Neural cell (in vitro differentiated cells): ENCODE results near the gene SIGLEC15. TPM values are rescaled to one million over a fixed set of nuclear protein-coding genes. Genes with fewer than 3 reads are reported as not detected.

Experiments used
- H2AFZ ChIP-seq: fragments of 200-600, 300-800 bp; sonication (generic), shearing (Covaris generic); 2 replicates; pipeline ENCODE4 v1.6.0; 2014; ENCODE audit warnings: low read depth, mild to moderate bottlenecking, antibody characterized with exemption, low read length, moderate library complexity
- H3F3A ChIP-seq: fragments of 200-600 bp; shearing (Covaris generic); 2 replicates; pipeline ENCODE4 v1.6.1; 2016; ENCODE audit warnings: mild to moderate bottlenecking, moderate library complexity, mixed read lengths, antibody characterized with exemption, low read length; ENCODE audit not compliant: insufficient read depth, poor library complexity, severe bottlenecking
- H3K27ac ChIP-seq: fragments of 200-600, 300-800 bp; sonication (generic), shearing (Covaris generic); 2 replicates; pipeline ENCODE4 v1.5.1; 2014; ENCODE audit warnings: mild to moderate bottlenecking, low read length, moderate library complexity
- H3K27me3 ChIP-seq: fragments of 300-800, 200-600 bp; sonication (generic), shearing (Covaris generic); 2 replicates; pipeline ENCODE4 v1.6.0; 2014; ENCODE audit warnings: mild to moderate bottlenecking, low read depth, low read length, moderate library complexity; ENCODE audit not compliant: insufficient read depth
- H3K36me3 ChIP-seq: fragments of 300-800, 200-600 bp; sonication (generic), shearing (Covaris generic); 2 replicates; pipeline ENCODE4 v1.5.1; 2014; ENCODE audit warnings: mild to moderate bottlenecking, antibody characterized with exemption, low read length, moderate library complexity; ENCODE audit not compliant: insufficient read depth
- H3K4me2 ChIP-seq: fragments of 300-800, 200-600 bp; sonication (generic), shearing (Covaris generic); 2 replicates; pipeline ENCODE4 v1.6.0; 2014; ENCODE audit warnings: mild to moderate bottlenecking, low read length
- H3K4me3 ChIP-seq: fragments of 300-800, 200-600 bp; sonication (generic), shearing (Covaris generic); 2 replicates; pipeline ENCODE4 v1.5.1; 2014; ENCODE audit warnings: mild to moderate bottlenecking, low read length, moderate library complexity
- H3K79me2 ChIP-seq: fragments of 200-600 bp; shearing (Covaris generic); replicated peaks from 2 replicates; pipeline ENCODE4 v1.6.0; 2014; ENCODE audit warnings: mild to moderate bottlenecking, low read length, moderate library complexity; ENCODE audit not compliant: insufficient read depth
- H3K9ac ChIP-seq: fragments of 300-800, 200-600 bp; sonication (generic), shearing (Covaris generic); 2 replicates; pipeline ENCODE4 v1.6.1; 2016; ENCODE audit warnings: mild to moderate bottlenecking, low read length, mixed read lengths
- H3K9me2 ChIP-seq: fragments of 200-600 bp; shearing (Covaris generic); 2 replicates; pipeline ENCODE4 v1.6.1; 2016; ENCODE audit warnings: mild to moderate bottlenecking, low read length, mixed read lengths; ENCODE audit not compliant: insufficient read depth
- H3K9me3 ChIP-seq: fragments of 200-600, 300-800 bp; sonication (generic), shearing (Covaris generic); 2 replicates; pipeline ENCODE4 v1.6.1; 2016; ENCODE audit warnings: mild to moderate bottlenecking, mixed run types, low read length, moderate library complexity, mixed read lengths
- H4K20me1 ChIP-seq: fragments of 200-600 bp; shearing (Covaris generic); 2 replicates; pipeline ENCODE4 v1.6.1; 2016; ENCODE audit warnings: mild to moderate bottlenecking, mixed run types; ENCODE audit not compliant: insufficient read depth
- CTCF ChIP-seq: fragments of 450-650 bp; IDR thresholded peaks from 2 replicates; pipeline ENCODE4 v1.5.1; 2014; ENCODE audit warnings: antibody characterized with exemption, mild to moderate bottlenecking, moderate library complexity; ENCODE audit not compliant: poor library complexity, severe bottlenecking
- EP300 ChIP-seq: fragments of 450-650 bp; conservative IDR thresholded peaks from 2 replicates; pipeline ENCODE4 v1.6.1; 2014; ENCODE audit warnings: antibody characterized with exemption, mild to moderate bottlenecking, moderate library complexity; ENCODE audit not compliant: poor library complexity, severe bottlenecking
- EZH2 ChIP-seq: fragments of 200-600, 300-800 bp; shearing (Covaris generic), sonication (generic); IDR thresholded peaks from 2 replicates; pipeline ENCODE4 v1.6.1; 2014; ENCODE audit warnings: antibody characterized with exemption, low read length, borderline replicate concordance, mild to moderate bottlenecking; ENCODE audit not compliant: insufficient read depth, poor library complexity, severe bottlenecking
- MXI1 ChIP-seq: fragments of 450-650 bp; conservative IDR thresholded peaks from 2 replicates; pipeline ENCODE4 v1.6.1; 2014; ENCODE audit warnings: antibody characterized with exemption, mild to moderate bottlenecking; ENCODE audit not compliant: poor library complexity, severe bottlenecking
- POLR2AphosphoS5 ChIP-seq: IDR thresholded peaks from 2 replicates; pipeline ENCODE4 v1.6.1; 2012
- RAD21 ChIP-seq: fragments of 450-650 bp; conservative IDR thresholded peaks from 2 replicates; pipeline ENCODE4 v1.6.1; 2014; ENCODE audit warnings: antibody characterized with exemption, mild to moderate bottlenecking, moderate library complexity
- SMC3 ChIP-seq: fragments of 450-650 bp; conservative IDR thresholded peaks from 2 replicates; pipeline ENCODE4 v1.6.1; 2014; ENCODE audit warnings: antibody characterized with exemption, mild to moderate bottlenecking, moderate library complexity; ENCODE audit not compliant: poor library complexity
- TAF1 ChIP-seq: IDR thresholded peaks from 2 replicates; pipeline ENCODE4 v1.6.1; 2012; ENCODE audit warnings: low read depth
- polyA plus RNA-seq: library from polyadenylated mRNA; depleted of rRNA; stranded (reverse); fragments of >200 nt; gene quantifications from 2 replicates; pipeline ENCODE4 v1.2.3, GENCODE V29; 2014
- TF ChIP-seq, protein P1 (sequence below): IDR thresholded peaks from 2 replicates; pipeline ENCODE4 v1.6.1; 2012; ENCODE audit warnings: borderline replicate concordance

SIGLEC15 gene
- polyA plus RNA-seq, 1 donor from 2014 or later = not detected

DNA sequence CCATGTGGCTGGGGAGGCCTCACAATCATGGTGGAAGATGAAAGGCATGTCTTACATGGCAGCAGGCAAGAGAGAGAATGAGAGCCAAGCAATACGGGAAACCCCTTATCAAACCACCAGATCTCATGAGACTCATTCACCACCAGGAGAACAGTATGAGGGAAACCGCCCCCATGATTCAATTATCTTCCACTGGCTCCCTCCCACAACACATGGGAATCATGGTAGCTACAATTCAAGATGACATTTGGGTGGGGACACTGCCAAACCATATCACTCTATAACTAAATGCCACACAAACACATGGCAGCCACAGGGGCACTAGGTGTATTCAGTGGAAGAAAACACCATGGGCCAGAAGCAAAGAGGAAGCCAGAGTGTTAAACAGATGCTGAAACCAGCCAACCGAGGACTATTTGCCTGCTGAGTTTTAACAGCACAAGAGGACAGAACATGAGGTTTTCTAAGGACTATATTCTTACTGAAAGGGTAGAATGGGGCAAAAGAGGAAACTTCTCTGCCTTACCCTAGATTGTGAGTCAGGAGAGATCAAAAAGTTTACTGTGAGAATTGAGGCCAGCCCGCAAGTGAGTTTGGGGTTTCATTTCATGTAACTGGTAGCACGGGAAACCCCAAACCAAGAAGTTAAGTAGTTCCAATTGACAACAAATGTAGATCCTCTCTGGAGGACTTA lies 49.2 kb downstream of the SIGLEC15 start:
- no peak overlapping the region for H2AFZ ChIP-seq
- H3K27ac ChIP-seq = no peak overlapping the region
- H3K4me3 ChIP-seq = no peak overlapping the region
- TF ChIP-seq CTCF (no peak), EP300 (no peak), MXI1 (no peak), SMC3 (no peak), POLR2AphosphoS5 (no peak), RAD21 (no peak), TAF1 (no peak), EZH2 (no peak)
- TF ChIP-seq, protein P1, sequence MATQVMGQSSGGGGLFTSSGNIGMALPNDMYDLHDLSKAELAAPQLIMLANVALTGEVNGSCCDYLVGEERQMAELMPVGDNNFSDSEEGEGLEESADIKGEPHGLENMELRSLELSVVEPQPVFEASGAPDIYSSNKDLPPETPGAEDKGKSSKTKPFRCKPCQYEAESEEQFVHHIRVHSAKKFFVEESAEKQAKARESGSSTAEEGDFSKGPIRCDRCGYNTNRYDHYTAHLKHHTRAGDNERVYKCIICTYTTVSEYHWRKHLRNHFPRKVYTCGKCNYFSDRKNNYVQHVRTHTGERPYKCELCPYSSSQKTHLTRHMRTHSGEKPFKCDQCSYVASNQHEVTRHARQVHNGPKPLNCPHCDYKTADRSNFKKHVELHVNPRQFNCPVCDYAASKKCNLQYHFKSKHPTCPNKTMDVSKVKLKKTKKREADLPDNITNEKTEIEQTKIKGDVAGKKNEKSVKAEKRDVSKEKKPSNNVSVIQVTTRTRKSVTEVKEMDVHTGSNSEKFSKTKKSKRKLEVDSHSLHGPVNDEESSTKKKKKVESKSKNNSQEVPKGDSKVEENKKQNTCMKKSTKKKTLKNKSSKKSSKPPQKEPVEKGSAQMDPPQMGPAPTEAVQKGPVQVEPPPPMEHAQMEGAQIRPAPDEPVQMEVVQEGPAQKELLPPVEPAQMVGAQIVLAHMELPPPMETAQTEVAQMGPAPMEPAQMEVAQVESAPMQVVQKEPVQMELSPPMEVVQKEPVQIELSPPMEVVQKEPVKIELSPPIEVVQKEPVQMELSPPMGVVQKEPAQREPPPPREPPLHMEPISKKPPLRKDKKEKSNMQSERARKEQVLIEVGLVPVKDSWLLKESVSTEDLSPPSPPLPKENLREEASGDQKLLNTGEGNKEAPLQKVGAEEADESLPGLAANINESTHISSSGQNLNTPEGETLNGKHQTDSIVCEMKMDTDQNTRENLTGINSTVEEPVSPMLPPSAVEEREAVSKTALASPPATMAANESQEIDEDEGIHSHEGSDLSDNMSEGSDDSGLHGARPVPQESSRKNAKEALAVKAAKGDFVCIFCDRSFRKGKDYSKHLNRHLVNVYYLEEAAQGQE = no peak
- no peaks in the 10 kb centered on the region for H3K27me3 ChIP-seq
- no peak overlapping the region for H3K4me2 ChIP-seq
- H3K9ac ChIP-seq = no peak overlapping the region
- peaks cover 7% of the 10 kb centered on the region for H3K9me3 ChIP-seq
- H3K36me3 ChIP-seq = peaks cover 20% of the 10 kb centered on the region
- H3F3A ChIP-seq = no peaks in the 10 kb centered on the region
- H4K20me1 ChIP-seq = no peaks in the 10 kb centered on the region
- no peaks in the 10 kb centered on the region for H3K79me2 ChIP-seq
- H3K9me2 ChIP-seq = no peaks in the 10 kb centered on the region

DNA sequence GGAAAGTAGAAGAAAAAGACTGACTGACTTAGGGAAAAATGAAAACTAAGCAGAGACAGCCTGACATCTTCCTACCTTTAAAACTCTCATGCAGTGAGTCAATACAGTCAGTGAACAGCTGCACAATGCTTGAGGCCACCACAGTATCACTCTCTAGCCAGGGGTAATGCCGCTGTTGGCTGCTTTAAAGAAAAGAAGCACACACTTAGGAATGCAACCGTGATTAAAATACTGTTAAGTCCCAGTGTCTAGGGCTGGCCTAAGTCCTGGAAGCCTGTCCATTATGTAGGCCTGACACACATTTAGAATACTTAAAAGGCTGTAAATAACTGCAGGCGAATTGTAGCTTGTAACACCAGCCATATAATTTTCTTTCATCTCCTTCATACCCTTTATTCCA lies 50.7 kb downstream of the SIGLEC15 start:
- H3K9ac ChIP-seq = no peak overlapping the region
- peaks cover 20% of the 10 kb centered on the region for H3K36me3 ChIP-seq
- H3K4me2 ChIP-seq = no peak overlapping the region
- H3K27me3 ChIP-seq = no peaks in the 10 kb centered on the region
- H3F3A ChIP-seq = no peaks in the 10 kb centered on the region
- H4K20me1 ChIP-seq = no peaks in the 10 kb centered on the region
- TF ChIP-seq MXI1 = no peak
- no peak for TF ChIP-seq EP300
- no peak for TF ChIP-seq RAD21
- H3K79me2 ChIP-seq = no peaks in the 10 kb centered on the region
- H2AFZ ChIP-seq = no peak overlapping the region
- no peak overlapping the region for H3K4me3 ChIP-seq
- H3K9me3 ChIP-seq = peaks cover 7% of the 10 kb centered on the region
- no peak overlapping the region for H3K27ac ChIP-seq
- no peaks in the 10 kb centered on the region for H3K9me2 ChIP-seq
